NCI-H2081 (cell line): ENCODE results near the gene TEX264.
"Not testable (repeated sequence)": the region's sequence is repeated elsewhere in the genome, so short reads cannot be mapped to it uniquely, and the experiment has no call there.

ENCODE experiments used
- DNase-seq, 2 experiments: peaks; one replicate each; lab custom pipeline; 2025; lab: John Stamatoyannopoulos, UW

TEX264 gene

DNA sequence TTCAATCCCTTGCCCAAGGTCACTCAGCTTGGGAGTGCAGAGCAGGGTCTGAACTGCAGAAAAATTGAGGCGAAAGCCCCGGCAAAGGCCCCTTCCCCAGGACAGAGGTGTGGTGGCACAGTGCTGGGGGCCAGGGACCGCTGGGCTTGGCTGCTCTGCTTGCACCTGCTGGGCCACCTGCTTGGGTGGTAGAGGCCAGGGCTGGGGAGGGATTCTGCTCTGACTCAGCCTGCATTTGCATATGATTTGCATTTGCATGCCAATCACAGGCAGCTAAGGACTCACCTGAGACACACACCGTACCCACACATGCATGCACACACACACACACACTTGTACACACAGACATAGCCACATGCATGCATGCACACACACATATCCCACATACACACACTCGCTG lies 45.8 kb downstream of the TEX264 start:
- DNase-seq = no peak

DNA sequence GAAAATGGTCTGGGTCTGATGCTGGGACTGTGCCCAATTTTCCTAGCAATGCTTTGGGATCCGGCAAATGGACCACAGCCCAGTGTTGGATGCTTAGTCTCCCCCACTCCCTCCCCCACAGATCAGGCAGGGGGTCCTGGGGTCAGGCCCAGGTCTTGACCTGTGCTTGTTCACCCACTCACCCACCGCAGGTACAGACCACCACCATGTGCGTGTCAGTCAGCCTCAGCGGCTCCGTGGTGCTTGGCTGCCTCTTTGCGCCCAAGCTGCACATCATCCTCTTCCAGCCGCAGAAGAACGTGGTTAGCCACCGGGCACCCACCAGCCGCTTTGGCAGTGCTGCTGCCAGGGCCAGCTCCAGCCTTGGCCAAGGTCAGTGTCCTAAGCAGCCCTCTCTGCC lies 46.4 kb downstream of the TEX264 start:
- no peak for DNase-seq

DNA sequence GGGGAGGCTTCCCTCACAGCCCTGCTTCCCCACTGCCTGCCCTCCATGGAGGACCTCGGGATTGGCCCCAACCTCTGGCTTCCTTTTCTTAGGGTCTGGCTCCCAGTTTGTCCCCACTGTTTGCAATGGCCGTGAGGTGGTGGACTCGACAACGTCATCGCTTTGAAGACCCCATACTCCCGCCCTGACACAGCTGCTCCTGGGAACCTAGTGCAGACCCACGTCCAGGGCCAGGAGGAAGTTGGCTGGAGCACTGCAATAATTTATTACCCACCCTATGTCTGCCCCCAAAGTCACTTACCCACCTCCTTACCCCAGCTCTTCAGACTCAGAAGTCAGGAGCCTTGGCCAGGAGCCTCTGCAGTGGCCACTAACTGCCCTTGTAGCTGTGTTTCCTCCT lies 46.9 kb downstream of the TEX264 start:
- no peak for DNase-seq

DNA sequence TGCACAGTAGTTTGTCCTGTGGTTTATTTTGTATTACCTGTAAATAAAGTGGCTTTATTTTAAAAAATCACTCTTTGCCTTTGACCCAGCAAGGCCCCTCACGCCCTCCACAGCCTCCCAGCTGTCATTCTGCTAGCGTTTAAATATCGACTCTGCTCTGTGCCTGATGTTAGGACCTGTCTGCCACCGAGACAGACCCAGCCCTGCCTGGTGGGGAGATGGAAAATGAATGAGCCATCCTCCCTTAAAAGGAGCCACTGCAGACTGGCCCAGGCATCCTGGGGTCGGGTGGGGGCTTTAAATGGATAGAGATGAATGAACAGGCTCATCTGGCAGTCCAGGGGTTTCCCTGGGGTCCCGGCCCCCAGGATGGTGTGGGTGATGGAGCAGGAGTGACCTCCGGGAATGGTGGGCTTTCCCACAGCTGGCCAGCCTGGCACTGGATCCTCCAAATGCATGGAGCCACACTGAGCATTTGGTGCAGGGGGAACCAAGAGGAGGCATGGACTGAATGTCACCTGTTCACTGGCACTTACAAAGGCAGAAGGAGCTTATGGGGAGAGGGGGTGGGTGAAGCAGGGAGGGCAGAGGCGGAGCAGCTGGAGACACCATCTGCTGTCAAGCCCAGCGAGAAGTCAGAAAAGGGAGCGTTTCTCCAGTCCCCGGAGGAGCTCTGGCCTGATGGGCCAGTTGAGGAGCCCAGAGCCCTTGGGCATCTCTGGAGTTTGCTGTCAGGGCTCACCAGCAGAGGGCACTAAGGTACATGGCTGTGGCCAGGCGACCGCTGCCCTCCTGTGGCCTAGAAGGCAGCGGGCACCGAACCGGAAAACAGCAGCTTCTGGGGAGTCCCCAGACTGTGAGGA lies 47.7 kb downstream of the TEX264 start:
- DNase-seq = peak; percentile 39 to 41

DNA sequence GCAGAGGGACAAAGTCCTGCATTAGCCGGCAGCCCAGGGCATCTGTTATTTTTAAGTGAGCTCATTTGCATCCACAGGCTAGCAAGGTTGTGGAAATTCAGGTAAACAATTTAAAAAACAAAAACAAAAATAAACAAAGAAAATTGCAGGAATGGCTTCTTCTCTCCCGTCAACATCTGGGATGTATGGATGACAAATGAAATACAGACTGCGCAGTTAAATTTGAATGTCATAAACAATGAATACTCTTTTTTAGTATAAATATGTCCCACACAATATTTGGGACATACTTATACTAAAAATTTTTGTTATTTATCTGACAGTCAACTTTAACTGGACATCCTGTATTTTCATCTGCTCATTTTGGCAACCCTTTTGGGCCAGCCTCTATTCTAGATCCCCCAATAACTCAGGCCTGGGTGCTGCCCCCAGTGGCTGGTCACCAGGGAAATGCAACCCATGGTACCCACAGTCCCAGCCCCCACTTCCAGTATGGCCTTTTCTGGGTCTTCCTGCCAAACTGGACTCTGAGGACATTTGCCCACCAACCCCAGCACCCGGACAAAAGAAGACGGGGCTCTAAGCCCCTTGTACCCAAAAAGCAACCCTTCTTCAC lies 48.5 kb downstream of the TEX264 start:
- no peak for DNase-seq

DNA sequence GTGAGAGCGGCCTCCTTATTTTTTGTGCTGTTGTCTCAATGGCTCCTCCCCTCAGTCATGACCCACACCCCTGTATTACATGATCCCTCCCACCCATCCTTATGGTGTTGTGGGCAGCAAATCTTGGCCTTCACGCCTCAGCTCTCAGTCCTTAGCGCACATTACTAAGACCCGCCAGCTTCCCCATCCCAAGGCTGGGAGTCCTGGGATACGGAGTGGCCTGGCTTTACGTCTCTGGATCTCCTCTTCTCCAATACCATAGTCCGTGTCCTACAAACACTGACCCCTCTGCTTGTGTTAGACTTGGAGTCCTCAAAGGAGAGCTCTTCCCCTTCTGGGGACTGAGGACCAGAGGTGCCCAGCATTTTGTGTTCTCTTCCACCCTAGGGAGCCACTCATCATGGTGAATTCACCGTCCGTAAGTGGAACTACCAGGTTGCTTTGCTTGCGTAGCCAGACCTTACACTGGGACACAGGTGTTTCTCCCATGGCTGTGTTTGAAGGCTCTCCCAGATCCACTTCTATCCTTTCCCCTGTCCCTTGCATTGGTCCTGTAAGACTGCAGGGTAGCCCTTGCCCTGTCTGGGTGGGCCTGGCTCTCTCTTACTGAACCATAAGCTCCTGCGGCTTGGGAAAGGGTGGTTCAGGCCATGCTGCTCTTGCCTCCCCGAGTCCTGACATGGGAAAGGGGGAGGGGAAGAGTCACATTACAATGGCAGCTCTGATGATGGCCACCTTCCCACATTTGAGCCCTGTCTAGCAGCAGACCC lies 49.4 kb downstream of the TEX264 start:
- DNase-seq = no peak

DNA sequence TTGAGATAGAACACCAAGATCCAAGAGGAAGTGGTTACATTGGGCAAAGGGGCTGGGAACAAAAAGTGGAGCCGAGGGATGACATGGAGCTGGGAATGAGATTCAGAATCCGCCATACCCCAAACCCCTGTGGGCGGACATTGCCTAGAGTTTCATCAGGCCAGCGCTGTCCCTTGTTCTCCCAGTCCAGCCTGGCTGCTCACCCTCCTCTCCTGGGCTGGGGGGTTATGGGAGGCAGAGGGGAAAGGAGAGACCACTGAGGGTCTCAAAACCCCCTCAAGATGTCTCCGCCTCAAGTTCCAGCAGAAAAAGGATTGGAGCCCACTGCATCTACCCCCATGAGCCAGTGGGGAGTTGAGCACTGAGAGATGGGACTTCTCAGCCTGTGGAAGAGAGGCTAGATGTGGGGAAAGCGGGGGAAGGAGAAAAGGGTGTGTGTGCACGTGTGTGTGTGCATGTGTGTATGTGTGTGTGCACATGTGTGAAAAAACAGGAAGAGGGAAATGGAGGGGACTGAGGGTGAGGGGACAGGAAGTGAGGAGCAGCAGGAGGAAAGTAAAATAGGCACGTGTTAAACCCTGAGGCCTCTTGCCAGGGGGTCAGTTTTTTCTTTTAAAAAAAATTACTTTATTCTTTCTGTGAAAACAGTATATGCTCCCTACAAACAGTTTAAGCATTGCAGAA lies 50.2 kb downstream of the TEX264 start:
- DNase-seq = no peak

DNA sequence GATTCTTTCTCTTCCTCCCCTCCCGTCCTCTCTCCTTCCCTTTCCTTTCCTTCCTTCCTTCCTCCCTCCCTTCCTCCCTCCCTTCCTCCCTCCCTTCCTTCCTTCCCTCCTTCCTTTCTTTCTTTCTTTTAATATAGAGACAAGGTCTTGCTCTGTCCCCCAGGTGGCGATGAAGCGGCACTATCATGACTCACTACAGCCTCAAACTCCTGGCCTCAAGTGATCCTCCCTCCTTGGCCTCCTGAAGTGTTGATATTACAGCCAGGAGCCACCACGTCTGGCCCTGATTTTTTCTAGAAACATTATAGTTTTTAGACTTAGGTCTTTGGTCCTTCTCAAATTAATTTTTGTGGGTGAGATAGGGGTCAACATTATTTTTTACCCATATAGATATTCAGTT lies 51.3 kb downstream of the TEX264 start:
- DNase-seq = no peak

DNA sequence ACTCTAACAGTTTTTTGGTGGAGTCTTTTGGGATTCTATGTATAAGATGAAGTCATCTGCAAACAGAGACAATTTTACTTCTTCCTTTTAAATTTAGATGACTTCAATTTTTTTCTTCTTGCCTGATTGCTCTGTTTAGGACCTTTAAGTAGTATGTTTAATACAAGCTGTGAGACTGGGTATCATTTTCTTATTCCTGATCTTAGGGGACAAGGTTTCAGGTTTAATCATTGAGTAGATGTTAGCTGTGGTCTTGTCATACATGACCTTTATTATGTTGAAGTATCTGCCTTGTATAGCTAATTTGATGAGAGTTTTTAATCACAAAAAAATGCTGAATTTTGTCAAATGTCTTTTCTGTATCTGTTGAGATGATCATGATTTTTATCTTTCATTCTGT lies 56.4 kb downstream of the TEX264 start:
- no peak for DNase-seq

DNA sequence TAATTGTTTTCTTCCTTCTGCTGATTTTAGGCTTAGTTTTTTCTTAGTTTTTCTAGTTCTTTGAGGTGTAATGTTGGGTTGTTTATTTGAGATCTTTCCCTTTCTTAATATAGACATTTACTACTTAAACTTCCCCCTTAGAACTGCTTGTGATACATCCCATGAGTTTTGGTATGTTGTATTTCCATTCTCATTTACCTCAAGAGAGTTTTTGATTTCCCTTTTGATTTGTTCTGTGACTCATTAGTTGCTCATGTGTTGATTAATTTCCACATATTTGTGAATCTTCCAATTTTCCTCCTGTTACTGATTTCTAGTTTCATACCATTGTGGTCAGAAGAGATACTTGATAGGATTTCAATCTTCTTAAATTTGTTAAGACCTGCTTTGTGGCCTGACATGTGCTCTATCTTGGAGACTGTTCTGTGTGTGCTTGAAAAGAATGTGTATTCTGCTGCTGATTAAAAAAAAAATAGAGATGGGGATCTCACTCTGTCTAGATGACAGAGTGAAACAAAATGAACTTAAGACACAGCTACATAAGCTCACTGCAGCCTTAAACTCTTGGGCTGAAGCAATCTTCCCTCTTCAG lies 58.1 kb downstream of the TEX264 start:
- no peak for DNase-seq

DNA sequence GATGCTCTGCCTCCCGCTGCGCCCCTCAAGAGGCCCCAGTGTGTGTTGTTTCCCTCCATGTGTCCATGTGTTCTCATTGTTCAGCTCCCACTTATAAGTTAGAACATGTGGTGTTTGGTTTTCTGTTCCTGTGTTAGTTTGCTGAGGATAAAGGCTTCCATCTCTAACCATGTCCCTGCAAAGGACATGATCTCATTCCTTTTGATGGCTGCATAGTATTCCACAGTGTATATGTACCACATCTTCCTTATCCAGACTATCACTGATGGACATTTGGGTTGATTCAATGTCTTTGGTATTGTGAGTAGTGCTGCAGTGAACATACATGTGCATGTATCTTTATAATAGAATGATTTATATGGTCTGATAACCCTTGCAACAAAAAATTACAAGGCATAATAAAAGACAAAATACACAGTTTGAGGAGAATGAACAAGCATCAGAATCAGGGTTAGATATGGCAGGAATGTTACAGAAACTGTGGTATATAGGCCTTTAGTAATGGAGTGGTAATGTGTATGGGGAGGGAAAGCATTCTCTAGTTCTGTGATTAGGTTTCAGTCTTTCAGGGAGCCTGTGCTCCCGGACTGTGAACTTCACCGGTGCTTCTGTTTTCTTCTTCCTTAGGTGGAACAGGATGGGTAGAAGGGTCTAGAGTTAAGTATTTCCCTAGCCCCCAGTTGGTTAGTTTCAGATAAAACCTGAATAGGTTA lies 63.0 kb downstream of the TEX264 start:
- DNase-seq = no peak

DNA sequence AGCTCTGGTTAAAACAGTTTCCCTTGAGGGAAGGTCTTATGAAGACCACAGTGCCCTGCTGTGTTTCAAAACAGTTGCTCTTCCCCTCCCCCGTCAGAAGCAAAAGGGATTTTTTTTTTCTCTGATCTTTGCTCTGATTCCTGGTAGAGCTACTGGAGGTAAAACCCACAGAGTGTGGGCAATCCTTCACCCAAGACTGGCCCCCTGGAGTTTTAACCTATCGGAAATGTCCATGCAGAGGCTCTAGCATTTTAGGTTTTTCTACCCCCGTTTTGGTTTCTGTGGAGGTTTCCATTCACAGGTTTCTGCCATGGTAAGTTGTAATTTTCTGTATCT lies 63.5 kb downstream of the TEX264 start:
- no peak for DNase-seq

DNA sequence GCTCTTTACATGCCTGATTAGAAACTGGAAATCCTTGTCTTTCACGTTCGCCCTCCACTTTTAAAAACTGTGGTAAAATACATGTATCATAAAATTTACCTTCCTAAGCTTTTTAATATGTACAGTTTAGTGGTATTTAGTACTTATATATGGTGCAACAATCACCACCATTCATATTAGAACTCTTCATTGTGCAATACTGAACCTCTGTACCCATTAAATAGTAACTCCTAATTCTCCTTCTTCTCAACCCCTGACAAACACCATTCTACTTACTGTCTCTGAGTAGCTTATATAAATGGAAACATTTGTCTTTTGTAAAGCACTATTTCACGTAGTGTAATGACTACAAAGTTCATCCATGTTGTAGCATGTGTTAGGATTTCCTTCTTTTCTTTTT lies 64.0 kb downstream of the TEX264 start:
- no peak for DNase-seq

DNA sequence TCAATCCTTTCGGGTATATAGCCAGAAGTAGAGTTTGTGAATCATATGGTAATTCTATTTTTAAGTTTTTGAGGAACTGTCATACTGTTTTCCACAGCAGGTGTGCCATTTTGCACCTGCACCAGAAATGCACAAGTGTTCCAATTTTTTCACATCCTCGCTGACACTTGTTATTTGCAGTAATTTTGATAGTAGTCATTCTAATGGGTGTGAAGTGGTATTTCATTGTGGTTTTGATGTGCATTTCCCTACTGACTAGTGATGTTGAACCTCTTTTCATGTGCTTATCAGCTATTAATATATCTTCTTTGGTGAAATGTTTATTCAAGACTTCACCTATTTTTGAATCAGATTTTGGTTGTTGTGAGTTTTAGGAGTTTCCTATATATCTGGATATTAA lies 64.9 kb downstream of the TEX264 start:
- DNase-seq = no peak

DNA sequence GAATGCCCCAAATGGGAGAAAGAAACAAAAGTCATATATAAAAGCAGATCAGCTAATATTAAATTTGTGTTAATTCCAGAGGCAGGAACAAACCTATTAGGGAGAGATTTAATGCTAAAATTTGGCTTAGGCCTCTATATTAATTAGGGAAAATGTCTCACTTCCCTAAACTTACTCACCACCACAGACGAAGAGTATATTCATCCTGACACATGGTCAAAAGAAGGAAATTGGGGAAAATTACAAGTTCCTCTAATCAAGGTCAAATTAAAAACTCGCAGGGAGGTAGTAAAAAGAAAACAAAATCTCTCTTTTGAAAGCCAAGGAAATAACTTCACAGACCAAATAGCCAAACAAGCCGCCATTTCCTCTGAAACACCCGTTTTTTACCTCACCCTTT lies 68.1 kb downstream of the TEX264 start:
- DNase-seq = no peak

DNA sequence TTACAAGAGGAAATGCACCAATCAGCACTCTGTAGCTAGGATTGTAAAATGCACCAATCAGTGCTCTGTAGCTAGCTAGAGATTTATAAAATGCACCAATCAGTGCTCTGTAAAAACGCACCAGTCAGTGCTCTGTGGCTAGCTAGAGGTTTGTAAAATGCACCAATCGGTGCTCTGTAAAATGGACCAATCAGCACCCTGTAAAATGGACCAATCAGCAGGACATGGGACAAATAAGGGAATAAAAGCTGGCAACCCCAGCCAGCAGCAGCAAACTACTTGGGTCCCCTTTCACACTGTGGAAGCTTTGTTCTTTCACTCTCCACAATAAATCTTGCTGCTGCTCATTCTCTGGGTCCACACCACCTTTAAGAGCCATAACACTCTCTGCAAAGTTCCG lies 71.3 kb downstream of the TEX264 start:
- not testable (repeated sequence) for DNase-seq

DNA sequence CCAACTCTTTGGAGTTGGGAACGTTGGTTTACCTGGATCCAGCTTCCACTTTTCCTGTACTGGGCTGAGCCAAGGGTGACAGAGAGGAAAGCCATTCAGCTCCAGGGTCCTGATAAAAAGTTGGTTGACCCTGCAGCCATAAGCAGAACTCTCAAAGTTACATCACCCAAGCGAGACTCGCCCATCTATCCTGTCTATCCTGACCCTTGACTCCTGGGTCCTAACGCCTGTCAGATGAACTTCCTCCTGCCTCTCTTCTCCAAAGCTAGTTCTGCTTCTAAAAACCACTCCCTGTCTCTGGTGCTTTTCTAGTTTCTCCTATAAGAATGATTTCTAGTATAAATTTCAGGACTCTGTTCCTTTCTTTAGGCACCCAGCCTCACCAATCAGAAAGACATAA lies 71.9 kb downstream of the TEX264 start:
- not testable (repeated sequence) for DNase-seq

DNA sequence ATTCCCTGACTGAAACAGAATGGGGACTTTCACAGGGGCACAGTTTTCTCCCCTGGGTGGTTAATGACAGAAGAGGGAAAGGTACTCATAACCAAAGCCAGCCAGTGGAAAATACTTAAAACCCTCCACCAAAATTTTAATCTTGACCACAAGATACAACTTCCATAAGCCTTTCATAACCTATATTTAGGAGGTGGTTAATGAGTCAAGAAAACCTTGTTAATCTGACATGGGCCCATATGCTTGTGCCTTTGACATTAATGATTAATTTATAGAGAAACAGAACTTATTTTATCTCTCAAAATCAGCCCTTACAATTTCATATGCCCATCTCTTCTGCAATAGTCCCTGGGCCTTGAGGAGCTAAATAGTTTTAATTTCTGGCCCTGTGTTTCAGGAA lies 76.8 kb downstream of the TEX264 start:
- DNase-seq = no peak

DNA sequence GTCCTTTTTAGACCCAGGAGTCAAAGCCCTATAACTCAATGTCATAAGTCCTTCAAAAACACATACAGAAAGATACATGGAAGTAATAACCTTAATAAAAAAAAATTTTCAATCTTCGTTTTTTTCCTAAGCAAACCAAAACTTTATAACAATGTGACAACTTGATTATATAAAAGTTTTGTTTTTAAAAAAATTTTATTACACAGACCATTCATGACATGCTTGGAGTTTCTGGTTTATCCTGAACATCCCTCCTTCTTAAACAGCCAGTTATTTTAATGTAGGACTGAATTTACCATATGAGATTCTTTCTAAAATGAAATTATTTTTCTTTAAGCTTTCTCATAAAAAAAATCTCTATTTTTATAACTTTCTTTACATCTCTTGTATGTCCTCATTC lies 77.3 kb downstream of the TEX264 start:
- DNase-seq = no peak

DNA sequence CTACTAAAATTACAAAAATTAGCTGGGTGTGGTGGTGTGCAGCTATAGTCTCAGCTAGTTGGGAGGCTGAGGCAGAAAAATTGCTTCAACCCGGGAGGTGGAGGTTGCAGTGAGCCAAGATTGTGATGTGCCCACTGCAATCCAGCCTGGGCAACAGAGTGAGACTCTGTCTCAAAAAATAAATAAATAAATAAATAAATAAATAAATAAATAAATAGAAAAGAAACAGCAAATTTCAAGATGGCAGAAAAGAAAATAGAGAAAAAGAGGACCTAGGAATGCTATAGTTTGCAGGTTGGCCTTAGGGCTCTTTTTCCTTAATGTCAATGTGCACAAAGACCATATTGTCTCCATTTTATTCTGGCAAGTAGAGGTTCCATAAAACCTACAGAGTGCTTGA lies 79.8 kb downstream of the TEX264 start:
- no peak for DNase-seq

DNA sequence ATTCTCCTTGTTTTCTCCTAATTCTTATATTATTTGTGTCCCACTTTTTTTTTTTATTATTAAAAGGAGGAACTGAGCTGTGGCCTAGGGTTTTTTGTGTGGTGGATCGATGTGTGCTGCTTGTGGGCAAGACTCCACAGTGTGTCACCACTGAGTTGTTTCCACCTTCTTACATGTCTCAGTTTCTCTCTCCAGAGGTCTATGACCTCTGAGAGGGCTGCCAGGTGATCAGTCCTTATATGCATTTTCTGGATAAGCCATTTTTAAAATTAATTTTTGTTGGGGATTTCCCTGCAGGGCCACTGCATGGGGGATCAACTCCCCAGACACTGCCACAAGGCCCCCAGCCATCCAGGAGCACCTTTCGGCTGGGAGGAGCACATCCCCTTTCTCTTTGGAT lies 80.2 kb downstream of the TEX264 start:
- no peak for DNase-seq
